HCT116 (cell line): ENCODE measurements around the gene SLCO1A2.

Experiments
- EZH2 ChIP-seq: fragments of 200-600 bp; sonication (generic); IDR thresholded peaks from 2 replicates; pipeline ENCODE4 v1.6.1; 2017; ENCODE audit warnings: antibody characterized with exemption, mixed run types
- POLR2A ChIP-seq: IDR thresholded peaks from 2 replicates; pipeline ENCODE4 v1.7.0; 2011; ENCODE audit warnings: borderline replicate concordance; ENCODE audit not compliant: insufficient read depth, insufficient read length; ENCODE audit errors: extremely low read depth
- TF ChIP-seq, protein P1 (sequence below): IDR thresholded peaks from 2 replicates; pipeline ENCODE4 v1.6.1; 2012
- TF ChIP-seq, protein P2 (sequence below), 3 experiments: fragments of 200-600 bp in 1 of 3; sonication (generic) in 1 of 3; IDR thresholded peaks in 2 of 3; conservative IDR thresholded peaks in 1 of 3; 2 replicates each; pipeline ENCODE4 v1.5.1; 2012 to 2017; ENCODE audit warnings: low read depth in 2 of 3, low read length in 2 of 3, antibody characterized with exemption in 1 of 3, borderline replicate concordance in 1 of 3, control low read depth in 1 of 3, mild to moderate bottlenecking in 1 of 3, mixed read lengths in 1 of 3, mixed run types in 1 of 3, moderate library complexity in 1 of 3; ENCODE audit not compliant: insufficient read depth in 1 of 3

DNA sequence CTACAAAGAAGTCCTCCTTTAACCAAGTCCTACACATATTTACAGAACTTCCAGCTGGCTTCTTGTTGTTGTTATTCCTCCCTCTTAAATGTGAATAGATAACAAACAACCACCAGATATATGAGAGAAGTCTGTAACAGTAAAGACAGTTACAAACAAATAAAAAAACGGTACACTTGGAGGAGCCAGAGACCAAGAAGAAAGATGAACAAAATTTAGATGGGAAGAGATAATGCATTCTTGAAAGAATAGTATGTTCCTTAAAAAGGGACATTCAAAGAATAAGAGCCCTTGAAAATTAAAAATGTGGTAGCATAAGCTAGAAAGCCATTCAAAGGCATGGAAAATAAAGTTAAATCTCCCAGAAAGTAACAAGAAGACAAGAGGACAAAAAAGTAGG, 25.9 kb downstream of the SLCO1A2 start:
- TF ChIP-seq, protein P1, sequence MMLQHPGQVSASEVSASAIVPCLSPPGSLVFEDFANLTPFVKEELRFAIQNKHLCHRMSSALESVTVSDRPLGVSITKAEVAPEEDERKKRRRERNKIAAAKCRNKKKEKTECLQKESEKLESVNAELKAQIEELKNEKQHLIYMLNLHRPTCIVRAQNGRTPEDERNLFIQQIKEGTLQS = no peak
- no peak for TF ChIP-seq POLR2A
- no peak for TF ChIP-seq EZH2
- TF ChIP-seq, protein P2, sequence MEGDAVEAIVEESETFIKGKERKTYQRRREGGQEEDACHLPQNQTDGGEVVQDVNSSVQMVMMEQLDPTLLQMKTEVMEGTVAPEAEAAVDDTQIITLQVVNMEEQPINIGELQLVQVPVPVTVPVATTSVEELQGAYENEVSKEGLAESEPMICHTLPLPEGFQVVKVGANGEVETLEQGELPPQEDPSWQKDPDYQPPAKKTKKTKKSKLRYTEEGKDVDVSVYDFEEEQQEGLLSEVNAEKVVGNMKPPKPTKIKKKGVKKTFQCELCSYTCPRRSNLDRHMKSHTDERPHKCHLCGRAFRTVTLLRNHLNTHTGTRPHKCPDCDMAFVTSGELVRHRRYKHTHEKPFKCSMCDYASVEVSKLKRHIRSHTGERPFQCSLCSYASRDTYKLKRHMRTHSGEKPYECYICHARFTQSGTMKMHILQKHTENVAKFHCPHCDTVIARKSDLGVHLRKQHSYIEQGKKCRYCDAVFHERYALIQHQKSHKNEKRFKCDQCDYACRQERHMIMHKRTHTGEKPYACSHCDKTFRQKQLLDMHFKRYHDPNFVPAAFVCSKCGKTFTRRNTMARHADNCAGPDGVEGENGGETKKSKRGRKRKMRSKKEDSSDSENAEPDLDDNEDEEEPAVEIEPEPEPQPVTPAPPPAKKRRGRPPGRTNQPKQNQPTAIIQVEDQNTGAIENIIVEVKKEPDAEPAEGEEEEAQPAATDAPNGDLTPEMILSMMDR (IDR thresholded peaks at IDR 0.05 in 2 of 3, conservative IDR thresholded peaks at IDR 0.05 in 1 of 3; ENCODE audit: borderline replicate concordance in 1 of 3, insufficient read depth in 1 of 3, low read depth in 2 of 3, low read length in 2 of 3) = no peak
